WTC11 (cell line): ENCODE results near the gene LENG9. TPM values are rescaled to one million over a fixed set of nuclear protein-coding genes. Genes with fewer than 3 reads are reported as not detected.
"Not testable (repeated sequence)": the region's sequence is repeated elsewhere in the genome, so short reads cannot be mapped to it uniquely, and the experiment has no call there.

Experiments
- ATAC-seq: fragments of 200-7000 bp; cut with Tn5 transposase; 2 replicates; pipeline ENCODE4 v1.10.0; 2021; ENCODE audit warnings: mild to moderate bottlenecking, moderate library complexity
- CTCF ChIA-PET: fragments of 300-600 bp; sonication (Branson Sonifier 250); formaldehyde crosslinking; loops from one replicate; lab custom pipeline; 2021; ENCODE audit warnings: antibody characterized with exemption; lab: Charles Lee
- POLR2A ChIA-PET: fragments of 350-600 bp; sonication (Branson Sonifier 250); formaldehyde crosslinking; loops from one replicate; lab custom pipeline; 2021; ENCODE audit warnings: antibody characterized with exemption; lab: Charles Lee
- DNase-seq: peaks from one replicate; pipeline ENCODE4 v3.0.0; 2021; ENCODE audit warnings: low spot score
- H3K27ac Mint-ChIP-seq: 2 replicates; pipeline ENCODE4 v1.8.0; 2021; ENCODE audit warnings: mixed read lengths
- H3K27me3 Mint-ChIP-seq: 2 replicates; pipeline ENCODE4 v1.8.0; 2021; ENCODE audit warnings: low read depth, mild to moderate bottlenecking, moderate library complexity, mixed read lengths
- H3K36me3 Mint-ChIP-seq: 2 replicates; pipeline ENCODE4 v1.8.0; 2021; ENCODE audit warnings: mixed read lengths
- H3K4me1 Mint-ChIP-seq: 2 replicates; pipeline ENCODE4 v1.8.0; 2022; ENCODE audit warnings: mixed read lengths
- H3K4me3 Mint-ChIP-seq: 2 replicates; pipeline ENCODE4 v1.8.0; 2021; ENCODE audit warnings: mild to moderate bottlenecking, moderate library complexity, mixed read lengths
- H3K9me3 Mint-ChIP-seq: 2 replicates; pipeline ENCODE4 v1.8.0; 2021; ENCODE audit warnings: mixed read lengths
- JAZF1 ChIP-seq: fragments of 250-450 bp; sonication (Bioruptor Pico); IDR thresholded peaks from 2 replicates; pipeline ENCODE4 v1.9.0; 2021; ENCODE audit warnings: moderate library complexity, mild to moderate bottlenecking, inconsistent platforms
- MXD4 ChIP-seq: fragments of 250-450 bp; sonication (Bioruptor Pico); IDR thresholded peaks from 2 replicates; pipeline ENCODE4 v1.8.0; 2021; ENCODE audit warnings: mild to moderate bottlenecking, moderate library complexity, borderline replicate concordance
- MYBL2 ChIP-seq: sonication (generic); formaldehyde crosslinking; IDR thresholded peaks from 2 replicates; pipeline ENCODE4 v1.8.1; 2023; ENCODE audit warnings: mild to moderate bottlenecking, moderate library complexity, missing genetic modification reagents
- RELA ChIP-seq: sonication (generic); formaldehyde crosslinking; IDR thresholded peaks from 2 replicates; pipeline ENCODE4 v1.8.1; 2022; ENCODE audit warnings: missing genetic modification reagents, mild to moderate bottlenecking, borderline replicate concordance
- ZBTB21 ChIP-seq: sonication (generic); formaldehyde crosslinking; IDR thresholded peaks from 2 replicates; pipeline ENCODE4 v1.8.1; 2023; ENCODE audit warnings: mild to moderate bottlenecking, missing genetic modification reagents, borderline replicate concordance
- ZNF317 ChIP-seq: sonication (generic); formaldehyde crosslinking; IDR thresholded peaks from 2 replicates; pipeline ENCODE4 v1.8.1; 2023; ENCODE audit warnings: low read depth, mild to moderate bottlenecking, moderate library complexity, missing genetic modification reagents, borderline replicate concordance
- ZNF671 ChIP-seq: fragments of 250-450 bp; sonication (Bioruptor Pico); IDR thresholded peaks from 2 replicates; pipeline ENCODE4 v1.8.0; 2021; ENCODE audit warnings: mild to moderate bottlenecking
- total RNA-seq: library from RNA; stranded (reverse); gene quantifications from 3 replicates; pipeline ENCODE4 v1.2.3, GENCODE V29; 2021
- TF ChIP-seq, protein P1 (sequence below): sonication (generic); formaldehyde crosslinking; IDR thresholded peaks from 2 replicates; pipeline ENCODE4 v1.8.1; 2022; ENCODE audit warnings: missing genetic modification reagents, borderline replicate concordance
- TF ChIP-seq, protein P2 (sequence below): sonication (generic); formaldehyde crosslinking; IDR thresholded peaks from 2 replicates; pipeline ENCODE4 v1.8.0; 2023; ENCODE audit warnings: missing genetic modification reagents
- TF ChIP-seq, protein P3 (sequence below): sonication (generic); formaldehyde crosslinking; IDR thresholded peaks from 2 replicates; pipeline ENCODE4 v1.8.0; 2022; ENCODE audit warnings: mild to moderate bottlenecking, missing genetic modification reagents
- TF ChIP-seq, protein P4 (sequence below): fragments of 250-450 bp; sonication (Bioruptor Pico); IDR thresholded peaks from 2 replicates; pipeline ENCODE4 v2.1.2; 2022; ENCODE audit warnings: mild to moderate bottlenecking, moderate library complexity
- TF ChIP-seq, protein P5 (sequence below): sonication (generic); formaldehyde crosslinking; IDR thresholded peaks from 2 replicates; pipeline ENCODE4 v1.8.0; 2022; ENCODE audit warnings: mild to moderate bottlenecking, missing genetic modification reagents

Gene LENG9
- total RNA-seq, 1 experiment from 2014 or later, result 6.1 TPM

DNA sequence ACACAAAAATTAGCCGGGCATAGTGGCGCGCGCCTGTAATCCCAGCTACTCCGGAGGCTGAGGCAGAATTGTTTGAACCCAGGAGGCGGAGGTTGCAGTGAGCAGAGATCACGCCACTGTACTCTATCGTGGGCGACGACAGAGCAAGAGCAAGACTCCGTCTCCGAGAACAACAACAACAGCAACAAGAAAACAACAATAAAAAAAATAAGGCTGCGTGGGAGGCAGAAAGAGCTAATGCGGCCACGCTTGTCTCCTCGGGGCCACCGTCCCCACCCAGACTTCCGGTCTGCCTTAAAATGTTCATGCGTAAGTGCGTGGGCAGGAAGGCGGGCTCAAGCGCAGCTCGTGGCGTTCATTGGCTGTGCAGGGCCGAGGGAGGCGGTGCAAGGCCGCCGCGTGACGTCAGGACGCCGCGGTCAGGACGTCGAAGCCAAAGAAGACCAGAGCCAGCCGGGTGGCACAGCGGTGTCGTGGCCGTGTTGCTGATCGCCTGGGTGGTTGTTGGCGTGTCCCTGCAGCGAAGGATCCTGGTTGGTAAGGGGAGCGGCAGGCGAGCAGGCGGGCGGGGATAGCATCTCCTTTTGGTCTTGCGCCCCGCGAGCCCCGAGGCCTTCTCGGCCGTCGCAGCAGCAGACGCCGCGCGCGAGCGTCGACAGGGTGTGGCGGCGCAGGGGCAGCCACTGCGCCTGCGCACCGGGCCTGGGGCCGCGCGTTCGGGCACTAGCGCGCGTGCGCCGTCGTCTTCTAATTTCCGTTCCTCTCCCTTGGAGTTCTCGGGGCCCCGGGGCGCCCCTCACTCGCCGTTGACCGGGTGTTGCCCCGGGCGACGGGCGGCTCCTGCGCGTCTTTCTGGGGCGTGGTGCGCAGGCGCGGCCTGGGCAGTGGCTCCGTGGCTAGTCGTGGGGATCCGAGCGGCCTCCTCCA lies 14.5 kb downstream of the LENG9 start, which contains the start of gene LENG8 (continued):
- TF ChIP-seq, protein P1, sequence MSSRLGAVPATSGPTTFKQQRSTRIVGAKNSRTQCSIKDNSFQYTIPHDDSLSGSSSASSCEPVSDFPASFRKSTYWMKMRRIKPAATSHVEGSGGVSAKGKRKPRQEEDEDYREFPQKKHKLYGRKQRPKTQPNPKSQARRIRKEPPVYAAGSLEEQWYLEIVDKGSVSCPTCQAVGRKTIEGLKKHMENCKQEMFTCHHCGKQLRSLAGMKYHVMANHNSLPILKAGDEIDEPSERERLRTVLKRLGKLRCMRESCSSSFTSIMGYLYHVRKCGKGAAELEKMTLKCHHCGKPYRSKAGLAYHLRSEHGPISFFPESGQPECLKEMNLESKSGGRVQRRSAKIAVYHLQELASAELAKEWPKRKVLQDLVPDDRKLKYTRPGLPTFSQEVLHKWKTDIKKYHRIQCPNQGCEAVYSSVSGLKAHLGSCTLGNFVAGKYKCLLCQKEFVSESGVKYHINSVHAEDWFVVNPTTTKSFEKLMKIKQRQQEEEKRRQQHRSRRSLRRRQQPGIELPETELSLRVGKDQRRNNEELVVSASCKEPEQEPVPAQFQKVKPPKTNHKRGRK (CRISPR knock-in tag), result no peak
- TF ChIP-seq, protein P2, sequence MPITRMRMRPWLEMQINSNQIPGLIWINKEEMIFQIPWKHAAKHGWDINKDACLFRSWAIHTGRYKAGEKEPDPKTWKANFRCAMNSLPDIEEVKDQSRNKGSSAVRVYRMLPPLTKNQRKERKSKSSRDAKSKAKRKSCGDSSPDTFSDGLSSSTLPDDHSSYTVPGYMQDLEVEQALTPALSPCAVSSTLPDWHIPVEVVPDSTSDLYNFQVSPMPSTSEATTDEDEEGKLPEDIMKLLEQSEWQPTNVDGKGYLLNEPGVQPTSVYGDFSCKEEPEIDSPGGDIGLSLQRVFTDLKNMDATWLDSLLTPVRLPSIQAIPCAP (CRISPR knock-in tag), result peak; percentile 80; the same call in 1 of the 2 replicates
- no peak for TF ChIP-seq ZNF671 (CRISPR knock-in tag)

DNA sequence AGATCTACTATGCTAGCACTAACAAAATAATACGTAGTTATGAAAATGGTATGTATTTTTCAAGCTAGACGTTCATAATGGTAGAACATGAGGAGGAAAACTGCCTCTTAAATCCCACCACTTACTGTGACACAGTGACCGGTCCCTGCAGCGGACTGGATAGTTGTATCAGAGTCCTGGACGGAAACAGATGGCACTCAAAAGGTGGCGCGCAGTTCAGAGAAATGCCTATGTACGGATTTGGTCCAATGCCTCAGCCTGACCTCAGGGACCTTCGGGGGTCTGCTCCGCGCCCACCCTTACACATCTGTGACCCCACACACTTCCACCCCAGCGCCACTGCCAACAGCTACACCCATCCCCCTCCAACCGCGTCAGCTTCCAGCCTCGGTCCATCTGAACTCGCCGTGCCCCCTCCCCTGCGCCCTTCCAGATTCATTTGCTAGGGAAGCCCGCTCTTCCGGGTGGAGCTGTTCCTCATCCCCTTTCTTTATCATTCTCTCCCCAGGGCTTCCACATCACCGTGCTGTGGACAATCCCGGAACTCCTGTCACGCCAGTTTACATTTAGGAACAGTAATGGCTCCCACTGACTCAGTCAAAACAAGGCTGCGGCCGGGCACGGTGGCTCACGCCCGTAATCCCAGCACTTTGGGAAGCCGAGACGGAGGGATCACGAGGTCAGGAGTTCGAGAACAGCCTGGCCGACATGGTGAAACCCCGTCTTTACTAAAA lies 15.4 kb downstream of the LENG9 start:
- CTCF ChIA-PET, result interaction anchor here (0.6 to 2.5 kb wide), 11 partner anchors 9 to 410 kb away, joined by 3 to 30 read pairs (median 5); partner anchors contain the start of genes LENG9, TMC4 and TTYH1

DNA sequence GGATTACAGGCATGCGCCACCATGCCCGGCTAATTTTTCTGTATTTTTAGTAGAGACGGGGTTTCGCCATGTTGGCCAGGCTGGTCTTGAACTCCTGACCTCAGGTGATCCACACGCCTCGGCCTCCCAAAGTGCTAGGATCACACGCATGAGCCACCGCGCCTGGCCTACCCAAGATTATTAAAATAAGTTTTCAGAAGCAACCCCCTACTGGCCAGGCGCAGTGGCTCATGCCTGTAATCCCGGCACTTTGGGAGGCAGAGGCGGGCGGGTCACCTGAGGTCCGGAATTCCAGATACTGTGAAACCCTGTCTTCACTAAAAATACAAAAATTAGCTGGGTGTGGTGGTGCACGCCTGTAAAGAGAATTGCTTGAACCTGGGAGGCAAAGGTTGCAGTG lies 17.2 kb downstream of the LENG9 start:
- CTCF ChIA-PET, result not testable (repeated sequence)

More for the DNA sequence above, 15.4 kb downstream of the LENG9 start:
- Mint-ChIP-seq H3K4me1 (peaks cover 25% of the 10 kb centered on the region), H3K4me3 (peak overlapping the region; percentile 99), H3K27me3 (peaks cover 2% of the 10 kb centered on the region; the same call in 1 of the 2 replicates), H3K36me3 (peaks cover 37% of the 10 kb centered on the region), H3K27ac (peak overlapping the region; percentile 99), H3K9me3 (no peaks in the 10 kb centered on the region)
- peak; percentile 36 for ATAC-seq
- peak; percentile 46 for DNase-seq
- POLR2A ChIA-PET, result interaction anchor here (0.6 to 2.4 kb wide), 7 partner anchors 8 to 28 kb away, joined by 3 to 8 read pairs (median 4); partner anchors contain the start of gene LENG9
- TF ChIP-seq, protein P3, sequence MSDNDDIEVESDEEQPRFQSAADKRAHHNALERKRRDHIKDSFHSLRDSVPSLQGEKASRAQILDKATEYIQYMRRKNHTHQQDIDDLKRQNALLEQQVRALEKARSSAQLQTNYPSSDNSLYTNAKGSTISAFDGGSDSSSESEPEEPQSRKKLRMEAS (CRISPR knock-in tag), result no peak
- TF ChIP-seq ZNF317 (CRISPR knock-in tag), result no peak
- TF ChIP-seq, protein P4, sequence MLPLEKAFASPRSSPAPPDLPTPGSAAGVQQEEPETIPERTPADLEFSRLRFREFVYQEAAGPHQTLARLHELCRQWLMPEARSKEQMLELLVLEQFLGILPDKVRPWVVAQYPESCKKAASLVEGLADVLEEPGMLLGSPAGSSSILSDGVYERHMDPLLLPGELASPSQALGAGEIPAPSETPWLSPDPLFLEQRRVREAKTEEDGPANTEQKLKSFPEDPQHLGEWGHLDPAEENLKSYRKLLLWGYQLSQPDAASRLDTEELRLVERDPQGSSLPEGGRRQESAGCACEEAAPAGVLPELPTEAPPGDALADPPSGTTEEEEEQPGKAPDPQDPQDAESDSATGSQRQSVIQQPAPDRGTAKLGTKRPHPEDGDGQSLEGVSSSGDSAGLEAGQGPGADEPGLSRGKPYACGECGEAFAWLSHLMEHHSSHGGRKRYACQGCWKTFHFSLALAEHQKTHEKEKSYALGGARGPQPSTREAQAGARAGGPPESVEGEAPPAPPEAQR, result no peak
- TF ChIP-seq MXD4, result no peak
- no peak for TF ChIP-seq JAZF1 (CRISPR knock-in tag)
- TF ChIP-seq, protein P5, sequence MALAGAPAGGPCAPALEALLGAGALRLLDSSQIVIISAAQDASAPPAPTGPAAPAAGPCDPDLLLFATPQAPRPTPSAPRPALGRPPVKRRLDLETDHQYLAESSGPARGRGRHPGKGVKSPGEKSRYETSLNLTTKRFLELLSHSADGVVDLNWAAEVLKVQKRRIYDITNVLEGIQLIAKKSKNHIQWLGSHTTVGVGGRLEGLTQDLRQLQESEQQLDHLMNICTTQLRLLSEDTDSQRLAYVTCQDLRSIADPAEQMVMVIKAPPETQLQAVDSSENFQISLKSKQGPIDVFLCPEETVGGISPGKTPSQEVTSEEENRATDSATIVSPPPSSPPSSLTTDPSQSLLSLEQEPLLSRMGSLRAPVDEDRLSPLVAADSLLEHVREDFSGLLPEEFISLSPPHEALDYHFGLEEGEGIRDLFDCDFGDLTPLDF, result no peak
- TF ChIP-seq MYBL2, result no peak
- TF ChIP-seq ZBTB21 (CRISPR knock-in tag), result no peak
- TF ChIP-seq RELA (CRISPR knock-in tag), result no peak

More for the DNA sequence above, 17.2 kb downstream of the LENG9 start:
- POLR2A ChIA-PET, ATAC-seq, H3K9me3 Mint-ChIP-seq, H3K27ac Mint-ChIP-seq, H3K4me3 Mint-ChIP-seq, DNase-seq, H3K27me3 Mint-ChIP-seq: not testable (repeated sequence)
- H3K36me3 Mint-ChIP-seq, result peaks cover 28% of the 10 kb centered on the region
- H3K4me1 Mint-ChIP-seq, result peaks cover 25% of the 10 kb centered on the region
